Keratinocyte (primary cell): ENCODE measurements around the gene MAPKBP1.

Experiments
- EZH2 ChIP-seq: IDR thresholded peaks from one replicate; pipeline ENCODE4 v1.6.1; 2012; ENCODE audit warnings: inconsistent platforms, mild to moderate bottlenecking, low read length, moderate library complexity
- TF ChIP-seq, protein P1 (sequence below), 3 experiments: IDR thresholded peaks in 1 of 3; conservative IDR thresholded peaks in 1 of 3; optimal IDR thresholded peaks in 1 of 3; 2 replicates in 2 of 3; 3 replicates in 1 of 3; pipeline versions ENCODE3 to v1.5.1; 2011; ENCODE audit warnings: low read length in 3 of 3, mild to moderate bottlenecking in 3 of 3, moderate library complexity in 2 of 3, control low read depth in 1 of 3, inconsistent platforms in 1 of 3; ENCODE audit not compliant: insufficient read depth in 2 of 3; ENCODE audit errors: extremely low read depth in 1 of 3

DNA sequence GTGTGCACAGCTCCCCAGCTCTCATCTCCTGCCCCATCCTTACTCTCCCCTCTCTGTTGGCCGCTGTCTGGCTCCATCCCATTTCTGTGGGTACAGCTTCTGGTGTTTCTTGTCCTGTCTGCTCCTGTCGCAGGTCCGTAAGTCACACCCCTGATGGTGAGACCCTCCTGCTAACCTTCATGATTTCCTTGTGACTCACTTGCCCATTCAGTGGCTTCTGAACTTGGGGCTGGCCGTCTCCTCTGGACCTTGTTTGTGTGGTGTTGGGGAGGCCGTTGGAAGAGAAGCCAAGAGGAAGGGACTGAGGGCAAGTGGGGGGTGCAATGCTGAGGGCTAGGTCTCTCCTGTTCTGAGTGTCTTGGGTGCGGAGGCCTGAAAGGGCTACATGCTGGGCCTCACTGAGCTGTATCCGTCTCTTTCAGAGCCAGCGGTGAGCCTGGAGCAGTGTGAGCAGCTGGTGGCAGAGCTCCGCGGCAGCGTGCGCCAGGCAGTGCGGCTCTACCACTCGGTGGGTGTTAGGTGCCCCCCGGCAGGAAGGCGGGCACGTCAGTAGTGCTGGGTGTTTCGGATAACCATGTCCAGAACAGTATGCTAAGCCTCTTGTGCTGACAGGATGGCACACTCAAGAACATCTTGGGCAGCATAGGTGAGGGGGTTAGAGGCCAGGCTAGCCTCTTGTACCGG, 49.9 kb downstream of the MAPKBP1 start:
- TF ChIP-seq, protein P1, sequence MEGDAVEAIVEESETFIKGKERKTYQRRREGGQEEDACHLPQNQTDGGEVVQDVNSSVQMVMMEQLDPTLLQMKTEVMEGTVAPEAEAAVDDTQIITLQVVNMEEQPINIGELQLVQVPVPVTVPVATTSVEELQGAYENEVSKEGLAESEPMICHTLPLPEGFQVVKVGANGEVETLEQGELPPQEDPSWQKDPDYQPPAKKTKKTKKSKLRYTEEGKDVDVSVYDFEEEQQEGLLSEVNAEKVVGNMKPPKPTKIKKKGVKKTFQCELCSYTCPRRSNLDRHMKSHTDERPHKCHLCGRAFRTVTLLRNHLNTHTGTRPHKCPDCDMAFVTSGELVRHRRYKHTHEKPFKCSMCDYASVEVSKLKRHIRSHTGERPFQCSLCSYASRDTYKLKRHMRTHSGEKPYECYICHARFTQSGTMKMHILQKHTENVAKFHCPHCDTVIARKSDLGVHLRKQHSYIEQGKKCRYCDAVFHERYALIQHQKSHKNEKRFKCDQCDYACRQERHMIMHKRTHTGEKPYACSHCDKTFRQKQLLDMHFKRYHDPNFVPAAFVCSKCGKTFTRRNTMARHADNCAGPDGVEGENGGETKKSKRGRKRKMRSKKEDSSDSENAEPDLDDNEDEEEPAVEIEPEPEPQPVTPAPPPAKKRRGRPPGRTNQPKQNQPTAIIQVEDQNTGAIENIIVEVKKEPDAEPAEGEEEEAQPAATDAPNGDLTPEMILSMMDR (optimal IDR thresholded peaks at IDR 0.05 in 1 of 3, IDR thresholded peaks at IDR 0.05 in 1 of 3, conservative IDR thresholded peaks at IDR 0.05 in 1 of 3; ENCODE audit: extremely low read depth in 1 of 3, insufficient read depth in 2 of 3, low read length in 3 of 3), result no peak
- TF ChIP-seq EZH2, result no peak
